Gastrocnemius medialis (tissue), 4 donors: ENCODE results near the gene NR2F1. TPM values are rescaled to one million over a fixed set of nuclear protein-coding genes. Genes with fewer than 3 reads are reported as not detected.

Experiments used
- ATAC-seq, 2 donors: fragments of 150-250 bp; one replicate each; pipeline ENCODE4 v1.9.1; 2016
- DNase-seq, 2 donors: peaks; one replicate each; pipeline ENCODE4 v3.0.0-alpha.2; 2019
- H3K27ac ChIP-seq, 4 donors: fragments of 200-600 bp; sonication (generic); 1 replicate in 1 of 4; 2 replicates in 3 of 4; pipeline ENCODE4 v1.5.1; 2016 to 2018; ENCODE audit warnings: mild to moderate bottlenecking in 2 of 4, moderate library complexity in 1 of 4
- H3K27me3 ChIP-seq, 3 donors: fragments of 200-600 bp; sonication (generic) in 2 of 3; 1 replicate in 1 of 3; 2 replicates in 2 of 3; pipeline versions ENCODE4 v1.5.1 to v1.6.0; 2016 to 2019; ENCODE audit warnings: mild to moderate bottlenecking in 1 of 3, moderate library complexity in 1 of 3
- H3K36me3 ChIP-seq, 2 donors: fragments of 200-600 bp; sonication (generic) in 1 of 2; one replicate each; pipeline ENCODE4 v1.5.1; 2017 to 2018
- H3K4me1 ChIP-seq, 2 donors: fragments of 200-600 bp; sonication (generic) in 1 of 2; one replicate each; pipeline ENCODE4 v1.5.1; 2016 to 2017; ENCODE audit warnings: mild to moderate bottlenecking in 2 of 2
- H3K4me3 ChIP-seq, 4 donors: fragments of 200-600 bp; sonication (generic) in 3 of 4; 1 replicate in 1 of 4; 2 replicates in 3 of 4; pipeline ENCODE4 v1.5.1; 2016 to 2019; ENCODE audit warnings: mild to moderate bottlenecking in 2 of 4
- H3K9me3 ChIP-seq, 3 donors: fragments of 200-600 bp; sonication (generic) in 2 of 3; 1 replicate in 1 of 3; 2 replicates in 2 of 3; pipeline ENCODE4 v1.5.1; 2016 to 2019
- CTCF ChIP-seq, 5 experiments: fragments of 450-650 bp in 3 of 5; fragments of 200-600 bp in 2 of 5; sonication (generic) in 2 of 5; IDR thresholded peaks in 4 of 5; conservative IDR thresholded peaks in 1 of 5; 1 replicate in 4 of 5; 2 replicates in 1 of 5; pipeline ENCODE4 v1.5.1; 2016 to 2019; ENCODE audit warnings: antibody characterized with exemption in 5 of 5, mild to moderate bottlenecking in 3 of 5, moderate library complexity in 3 of 5
- POLR2A ChIP-seq, 2 donors: fragments of 450-650 bp; IDR thresholded peaks; one replicate each; pipeline ENCODE4 v1.6.1; 2017; ENCODE audit warnings: antibody characterized with exemption in 2 of 2, mild to moderate bottlenecking in 2 of 2, moderate library complexity in 2 of 2
- in situ Hi-C, 4 donors: fragments of 200-750 bp; cut with MboI; loops; one replicate each; pipeline versions ENCODE4 v1.15.0 to v1.8.0; 2017; ENCODE audit warnings: low sequenced_read_pairs in 4 of 4
- intact Hi-C: fragments of 100-400 bp; cut with DNase I; formaldehyde crosslinking; loops from one replicate; pipeline ENCODE4 v1.15.1; 2023; ENCODE audit warnings: low total_unique reads
- total RNA-seq, 4 donors: library from RNA; depleted of rRNA; stranded (reverse); fragments of >200 nt; gene quantifications; one replicate each; pipeline versions ENCODE4 v1.1.0 to v1.2.3, GENCODE V29; 2016

NR2F1 gene
- total RNA-seq, 4 donors from 2014 or later, result 0.36 to 0.55 TPM; not detected in 2

- in situ Hi-C loops, result loop anchor here in 1 of 4 donors (25.0 kb wide), 2 partner anchors 212 to 337 kb away; no protein-coding TSS in a partner anchor
- no peak overlapping the region for H3K27ac ChIP-seq
Observed at GRCh38 chr5:93575461-93576414, 7.3 kb upstream of the NR2F1 start.

GRCh38 chr5:93576994-93577853, 5.8 kb upstream of the NR2F1 start:
- in situ Hi-C loops, result loop anchor here in 1 of 4 donors (25.0 kb wide), 2 partner anchors 210 to 335 kb away; no protein-coding TSS in a partner anchor
- DNase-seq, result no peak
- Histone ChIP-seq H3K27ac (no peak overlapping the region), H3K4me1 (peaks cover 12 to 33% of the 10 kb centered on the region in 2 donors), H3K27me3 (peaks cover 82 to 97% (median 88%) of the 10 kb centered on the region in 3 donors), H3K9me3 (no peaks in the 10 kb centered on the region), H3K36me3 (no peaks in the 10 kb centered on the region), H3K4me3 (no peak overlapping the region)
- TF ChIP-seq CTCF (IDR thresholded peaks at IDR 0.05 in 4 of 5, conservative IDR thresholded peaks at IDR 0.05 in 1 of 5), result no peak
- no peak for TF ChIP-seq POLR2A (IDR thresholded peaks at IDR 0.05)
- intact Hi-C loops, result loop anchor here (5.0 kb wide), 1 partner anchor 45 kb away; no protein-coding TSS in a partner anchor
- ATAC-seq, result no peak

More at GRCh38 chr5:93575461-93576414, 7.3 kb upstream of the NR2F1 start:
- TF ChIP-seq POLR2A (IDR thresholded peaks at IDR 0.05) (no peak), CTCF (IDR thresholded peaks at IDR 0.05 in 4 of 5, conservative IDR thresholded peaks at IDR 0.05 in 1 of 5) (no peak)
- no peaks in the 10 kb centered on the region for H3K36me3 ChIP-seq
- ATAC-seq (no peak), DNase-seq (no peak)
- no peak overlapping the region for H3K4me3 ChIP-seq
- H3K27me3 ChIP-seq, result peaks cover 87 to 100% (median 92%) of the 10 kb centered on the region in 3 donors
- intact Hi-C loops, result loop anchor here (5.0 kb wide), 1 partner anchor 47 kb away; no protein-coding TSS in a partner anchor
- peaks cover 7 to 30% of the 10 kb centered on the region in 2 donors for H3K4me1 ChIP-seq
- no peaks in the 10 kb centered on the region for H3K9me3 ChIP-seq

GRCh38 chr5:93577854-93578812, 4.9 kb upstream of the NR2F1 start:
- no peak for TF ChIP-seq CTCF (IDR thresholded peaks at IDR 0.05 in 4 of 5, conservative IDR thresholded peaks at IDR 0.05 in 1 of 5)
- no peak for TF ChIP-seq POLR2A (IDR thresholded peaks at IDR 0.05)
- peaks cover 19 to 31% of the 10 kb centered on the region in 2 donors for H3K4me1 ChIP-seq
- H3K9me3 ChIP-seq, result no peaks in the 10 kb centered on the region
- in situ Hi-C loops, result loop anchor here in 1 of 4 donors (25.0 kb wide), 2 partner anchors 209 to 334 kb away; no protein-coding TSS in a partner anchor
- no peak overlapping the region for H3K4me3 ChIP-seq
- intact Hi-C loops, result loop anchor here (5.0 kb wide), 1 partner anchor 44 kb away; no protein-coding TSS in a partner anchor
- DNase-seq, result no peak
- H3K27ac ChIP-seq, result no peak overlapping the region
- peaks cover 82 to 97% (median 89%) of the 10 kb centered on the region in 3 donors for H3K27me3 ChIP-seq
- ATAC-seq, result no peak
- H3K36me3 ChIP-seq, result no peaks in the 10 kb centered on the region
